Medulla oblongata (tissue), 1 donor: Measurements from ENCODE around the gene NQO2.
"Not testable (repeated sequence)": the region's sequence is repeated elsewhere in the genome, so short reads cannot be mapped to it uniquely, and the experiment has no call there.

Experiments
- DNase-seq: peaks from one replicate; pipeline ENCODE4 v3.0.0-alpha.2; 2015; ENCODE audit errors: extremely low spot score

The NQO2 gene

GRCh38 chr6:3013901-3014674 lies 14.4 kb downstream of the NQO2 start:
- DNase-seq: no peak

- DNase-seq: no peak
These were observed 15.0 kb downstream of the NQO2 start for GRCh38 chr6:3014675-3015066.

GRCh38 chr6:3015144-3015543 lies 15.4 kb downstream of the NQO2 start:
- no peak for DNase-seq

GRCh38 chr6:3016473-3017280 lies 17.0 kb downstream of the NQO2 start:
- DNase-seq: no peak

GRCh38 chr6:3017304-3017703 lies 17.6 kb downstream of the NQO2 start:
- no peak for DNase-seq

- DNase-seq: no peak
These were observed 19.4 kb downstream of the NQO2 start for GRCh38 chr6:3019065-3019464.

GRCh38 chr6:3019749-3020320 lies 20.1 kb downstream of the NQO2 start:
- no peak for DNase-seq

GRCh38 chr6:3020976-3021598 lies 21.4 kb downstream of the NQO2 start:
- not testable (repeated sequence) for DNase-seq

GRCh38 chr6:3022765-3023662 lies 23.3 kb downstream of the NQO2 start:
- DNase-seq: peak; percentile 20

GRCh38 chr6:3023663-3024483 lies 24.2 kb downstream of the NQO2 start:
- DNase-seq: peak; percentile 72

GRCh38 chr6:3026791-3027626 lies 27.3 kb downstream of the NQO2 start:
- DNase-seq: peak; percentile 75

- not testable (repeated sequence) for DNase-seq
These were observed 28.5 kb downstream of the NQO2 start for GRCh38 chr6:3028156-3028555.

- DNase-seq: no peak
These were observed 32.4 kb downstream of the NQO2 start for GRCh38 chr6:3031857-3032640.

- no peak for DNase-seq
These were observed 33.3 kb downstream of the NQO2 start for GRCh38 chr6:3032986-3033385.

- no peak for DNase-seq
These were observed 34.0 kb downstream of the NQO2 start for GRCh38 chr6:3033652-3034051.

GRCh38 chr6:3035397-3035796 lies 35.7 kb downstream of the NQO2 start:
- no peak for DNase-seq

GRCh38 chr6:3036861-3037637 lies 37.4 kb downstream of the NQO2 start:
- no peak for DNase-seq
